ENCODE measurements around the gene LHX4.

LHX4 gene

DNA sequence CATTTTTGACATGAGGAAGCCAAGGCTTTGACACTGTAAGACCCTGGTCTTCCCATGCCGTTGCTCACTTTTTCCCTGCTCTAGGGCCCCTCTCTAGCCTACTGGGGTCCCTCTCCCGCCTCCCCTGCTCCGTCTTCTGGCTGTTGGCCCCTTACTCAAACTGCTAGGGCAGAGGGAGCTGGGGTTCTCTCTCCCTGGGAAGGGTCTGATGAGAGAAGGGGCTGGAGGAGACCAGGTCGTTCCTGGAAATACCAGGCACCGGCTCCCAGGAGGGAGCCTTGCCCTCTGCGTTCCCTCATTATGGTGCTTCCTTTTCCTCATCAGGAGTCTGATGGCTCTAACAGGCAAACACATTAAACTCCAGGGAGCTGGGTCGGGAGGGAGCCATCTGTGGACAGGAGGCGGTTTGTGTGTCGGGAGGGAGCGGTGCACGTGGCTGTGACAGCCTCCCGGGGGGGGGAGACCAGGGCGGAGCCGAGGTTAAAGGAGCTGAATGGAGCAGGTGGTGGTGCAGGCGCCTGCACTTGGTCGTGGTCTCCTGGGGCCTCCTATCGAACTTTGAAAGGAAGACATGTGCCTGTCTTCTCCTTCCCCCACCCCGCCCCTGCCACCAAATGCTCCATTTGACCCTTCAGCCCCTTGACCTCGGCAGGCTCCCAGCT lies 35.4 kb upstream of the LHX4 start:
- ChIA-PET CTCF (interaction anchor here (0.8 kb wide), 1 partner anchor 15 kb away, joined by 3 read pairs; no protein-coding TSS in a partner anchor), POLR2A (interaction anchor here (0.6 kb wide), 1 partner anchor 115 kb away, joined by 4 read pairs; no protein-coding TSS in a partner anchor)
- TF ChIP-seq, protein P1, sequence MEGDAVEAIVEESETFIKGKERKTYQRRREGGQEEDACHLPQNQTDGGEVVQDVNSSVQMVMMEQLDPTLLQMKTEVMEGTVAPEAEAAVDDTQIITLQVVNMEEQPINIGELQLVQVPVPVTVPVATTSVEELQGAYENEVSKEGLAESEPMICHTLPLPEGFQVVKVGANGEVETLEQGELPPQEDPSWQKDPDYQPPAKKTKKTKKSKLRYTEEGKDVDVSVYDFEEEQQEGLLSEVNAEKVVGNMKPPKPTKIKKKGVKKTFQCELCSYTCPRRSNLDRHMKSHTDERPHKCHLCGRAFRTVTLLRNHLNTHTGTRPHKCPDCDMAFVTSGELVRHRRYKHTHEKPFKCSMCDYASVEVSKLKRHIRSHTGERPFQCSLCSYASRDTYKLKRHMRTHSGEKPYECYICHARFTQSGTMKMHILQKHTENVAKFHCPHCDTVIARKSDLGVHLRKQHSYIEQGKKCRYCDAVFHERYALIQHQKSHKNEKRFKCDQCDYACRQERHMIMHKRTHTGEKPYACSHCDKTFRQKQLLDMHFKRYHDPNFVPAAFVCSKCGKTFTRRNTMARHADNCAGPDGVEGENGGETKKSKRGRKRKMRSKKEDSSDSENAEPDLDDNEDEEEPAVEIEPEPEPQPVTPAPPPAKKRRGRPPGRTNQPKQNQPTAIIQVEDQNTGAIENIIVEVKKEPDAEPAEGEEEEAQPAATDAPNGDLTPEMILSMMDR (IDR thresholded peaks at IDR 0.05; ENCODE audit: insufficient read depth, low read length, missing control alignments): no peak
- no peak overlapping the region for H3K4me3 ChIP-seq (ENCODE audit: low read depth, low read length)
- DNase-seq (ENCODE audit: low read depth, low spot score): no peak

- no peak for DNase-seq (ENCODE audit: low read depth, low spot score)
- TF ChIP-seq, protein P1 (IDR thresholded peaks at IDR 0.05; ENCODE audit: insufficient read depth, low read length, missing control alignments): no peak
- H3K4me3 ChIP-seq (ENCODE audit: low read depth, low read length): no peak overlapping the region
- ChIA-PET POLR2A (no interaction called here), CTCF (interaction anchor here (0.8 kb wide), 1 partner anchor 16 kb away, joined by 3 read pairs; no protein-coding TSS in a partner anchor)
Observed at GRCh38 chr1:180195401-180195800, 34.7 kb upstream of the LHX4 start.

- H3K4me3 ChIP-seq (ENCODE audit: low read depth, low read length): no peak overlapping the region
- CTCF ChIA-PET: interaction anchor here (1.0 to 4.4 kb wide), 3 partner anchors 8 to 287 kb away, joined by 4 to 26 read pairs (median 25); no protein-coding TSS in a partner anchor
Observed at GRCh38 chr1:180195916-180196315, 34.1 kb upstream of the LHX4 start.

GRCh38 chr1:180196436-180197003 lies 33.5 kb upstream of the LHX4 start:
- POLR2A ChIA-PET: no interaction called here
- TF ChIP-seq, protein P1 (IDR thresholded peaks at IDR 0.05; ENCODE audit: insufficient read depth, low read length, missing control alignments): no peak
- H3K4me3 ChIP-seq (ENCODE audit: low read depth, low read length): no peak overlapping the region
- CTCF ChIA-PET: interaction anchor here (1.0 to 4.4 kb wide), 4 partner anchors 9 to 286 kb away, joined by 4 to 26 read pairs (median 18); no protein-coding TSS in a partner anchor
- no peak for DNase-seq (ENCODE audit: low read depth, low spot score)

More at GRCh38 chr1:180195916-180196315, 34.1 kb upstream of the LHX4 start:
- POLR2A ChIA-PET: no interaction called here
- DNase-seq (ENCODE audit: low read depth, low spot score): no peak
- TF ChIP-seq, protein P1 (IDR thresholded peaks at IDR 0.05; ENCODE audit: insufficient read depth, low read length, missing control alignments): no peak

GRCh38 chr1:180197231-180197630 lies 32.8 kb upstream of the LHX4 start:
- POLR2A ChIA-PET: interaction anchor here (0.6 kb wide), 1 partner anchor 152 kb away, joined by 4 read pairs; no protein-coding TSS in a partner anchor
- TF ChIP-seq, protein P1 (IDR thresholded peaks at IDR 0.05; ENCODE audit: insufficient read depth, low read length, missing control alignments): no peak
- H3K4me3 ChIP-seq (ENCODE audit: low read depth, low read length): no peak overlapping the region
- CTCF ChIA-PET: interaction anchor here (1.0 to 4.4 kb wide), 6 partner anchors 10 to 387 kb away, joined by 3 to 26 read pairs (median 8); no protein-coding TSS in a partner anchor
- DNase-seq (ENCODE audit: low read depth, low spot score): no peak

DNA sequence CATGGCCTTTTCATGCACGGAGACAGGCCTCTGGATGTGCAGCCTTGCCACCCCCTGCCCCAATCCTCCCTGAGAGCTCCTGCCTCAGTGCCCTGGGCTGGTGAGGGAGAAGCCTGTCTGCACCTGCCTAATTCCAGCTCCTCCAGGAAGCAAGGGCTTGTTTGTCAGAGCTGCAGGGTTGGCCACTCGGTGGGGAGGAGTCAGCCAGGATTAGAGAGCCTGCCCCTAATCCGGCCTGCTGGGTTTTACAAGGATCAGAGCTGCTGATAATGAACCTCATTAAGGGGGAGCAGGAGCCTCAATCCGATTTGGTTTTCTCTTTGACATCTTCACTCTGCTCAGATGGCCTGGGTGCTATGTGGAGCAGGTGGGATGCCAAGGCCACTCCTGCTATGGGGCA lies 31.9 kb upstream of the LHX4 start:
- no peak for DNase-seq (ENCODE audit: low read depth, low spot score)
- no peak overlapping the region for H3K4me3 ChIP-seq (ENCODE audit: low read depth, low read length)
- ChIA-PET POLR2A (no interaction called here), CTCF (interaction anchor here (1.0 to 4.4 kb wide), 6 partner anchors 11 to 388 kb away, joined by 3 to 26 read pairs (median 8); no protein-coding TSS in a partner anchor)
- TF ChIP-seq, protein P1 (IDR thresholded peaks at IDR 0.05; ENCODE audit: insufficient read depth, low read length, missing control alignments): no peak
